K562 (cell line): ENCODE measurements around the gene MAZ. TPM values are rescaled to one million over a fixed set of nuclear protein-coding genes. Genes with fewer than 3 reads are reported as not detected.

Source experiments
- ATAC-seq: fragments of 200-7000 bp; cut with Tn5 transposase; 3 replicates; pipeline ENCODE4 v1.9.1; 2020; ENCODE audit warnings: moderate library complexity
- BruUV-seq: library from RNA; stranded (reverse); fragments of 400-500 nt; replicated peaks from 2 replicates; lab custom pipeline; 2021; lab: Mats Ljungman, UMichigan
- CTCF ChIA-PET: fragments of 300-600 bp; formaldehyde crosslinking; extraction: SDS; loops from one replicate; lab custom pipeline; 2021; ENCODE audit warnings: low intra/inter-chr PET ratio; lab: Yijun Ruan, JAX
- POLR2A ChIA-PET: fragments of 300-600, 350-650 bp; sonication (Branson Sonifier 250); formaldehyde crosslinking; extraction: SDS; loops from one replicate; lab custom pipeline; 2021; ENCODE audit warnings: antibody characterized with exemption, inconsistent platforms; lab: Yijun Ruan, JAX
- DNase-seq, 4 experiments: peaks; one replicate each; pipeline versions ENCODE4 v3.0.0 to v3.0.0-alpha.2; 2011 to 2018; ENCODE audit warnings: low spot score in 3 of 4, mixed read lengths in 3 of 4; ENCODE audit errors: extremely low read depth in 1 of 4
- FAIRE-seq: peaks from 2 replicates; lab custom pipeline; 2011; peaks lifted over from hg19 to GRCh38; lab: Jason Lieb, UNC
- H2AFZ ChIP-seq: 2 replicates; pipeline ENCODE4 v1.6.0; 2011; ENCODE audit warnings: low read depth, low read length, control low read depth, inconsistent platforms
- H3K27ac ChIP-seq: fragments of 200-600 bp; 3 replicates; pipeline ENCODE4 v1.8.0; 2011; ENCODE audit warnings: low read depth, mild to moderate bottlenecking, control low read depth, inconsistent platforms, low read length, moderate library complexity, mixed read lengths; ENCODE audit errors: extremely low read depth
- H3K27me3 ChIP-seq, 2 experiments: fragments of 300-600 bp in 1 of 2; 2 replicates in 1 of 2; 3 replicates in 1 of 2; pipeline versions ENCODE4 v1.6.0 to v1.8.0; 2011; ENCODE audit warnings: inconsistent platforms in 2 of 2, low read length in 2 of 2, mild to moderate bottlenecking in 1 of 2, mixed read lengths in 1 of 2, moderate library complexity in 1 of 2; ENCODE audit not compliant: control insufficient read depth in 2 of 2, insufficient read depth in 2 of 2
- H3K36me3 ChIP-seq: fragments of 300-600 bp; 3 replicates; pipeline ENCODE4 v1.8.0; 2011; ENCODE audit warnings: mild to moderate bottlenecking, low read length, inconsistent platforms; ENCODE audit not compliant: control insufficient read depth, insufficient read depth
- H3K4me1 ChIP-seq, 2 experiments: fragments of 200-600 bp in 1 of 2; replicated peaks in 1 of 2; 2 replicates in 1 of 2; 3 replicates in 1 of 2; pipeline versions ENCODE4 v1.5.1 to v1.8.0; 2011; ENCODE audit warnings: inconsistent platforms in 2 of 2, low read length in 2 of 2, mild to moderate bottlenecking in 1 of 2, mixed read lengths in 1 of 2, moderate library complexity in 1 of 2; ENCODE audit not compliant: control insufficient read depth in 2 of 2, insufficient read depth in 2 of 2
- H3K4me2 ChIP-seq: 2 replicates; pipeline ENCODE4 v1.6.1; 2011; ENCODE audit warnings: low read length, control low read depth, inconsistent platforms, mixed read lengths; ENCODE audit not compliant: insufficient read depth
- H3K4me3 ChIP-seq: fragments of 200-600 bp; sonication (generic), shearing (Covaris generic); 2 replicates; pipeline ENCODE4 v1.5.1; 2016; ENCODE audit warnings: control low read depth, inconsistent platforms
- H3K79me2 ChIP-seq: fragments of 200-600 bp; 3 replicates; pipeline ENCODE4 v1.8.0; 2011; ENCODE audit warnings: low read length, inconsistent platforms; ENCODE audit not compliant: control insufficient read depth, insufficient read depth
- H3K9ac ChIP-seq, 2 experiments: 2 replicates each; pipeline versions ENCODE4 v1.6.0 to v1.6.1; 2011; ENCODE audit warnings: low read depth in 2 of 2, low read length in 2 of 2, control low read depth in 1 of 2, inconsistent platforms in 1 of 2, mild to moderate bottlenecking in 1 of 2, mixed read lengths in 1 of 2; ENCODE audit not compliant: insufficient read depth in 1 of 2
- H3K9me1 ChIP-seq: one replicate; pipeline ENCODE4 v1.6.0; 2011; ENCODE audit warnings: inconsistent platforms, mild to moderate bottlenecking, low read length, moderate library complexity; ENCODE audit not compliant: control insufficient read depth, insufficient read depth
- H3K9me3 ChIP-seq: replicated peaks from 2 replicates; pipeline ENCODE4 v1.5.1; 2011; ENCODE audit warnings: low read depth, low read length, inconsistent platforms; ENCODE audit not compliant: control insufficient read depth, insufficient read depth
- H4K20me1 ChIP-seq: replicated peaks from 2 replicates; pipeline ENCODE4 v1.6.1; 2011; ENCODE audit warnings: low read length, inconsistent platforms, mixed read lengths; ENCODE audit not compliant: control insufficient read depth, insufficient read depth
- BRD4 ChIP-seq: fragments of 200-600 bp; sonication (generic); IDR thresholded peaks from 2 replicates; pipeline ENCODE4 v1.6.1; 2017; ENCODE audit warnings: inconsistent platforms
- HEY1 ChIP-seq: fragments of 250-450 bp; sonication (Bioruptor Pico); IDR thresholded peaks from 2 replicates; pipeline ENCODE4 v1.5.0; 2020; ENCODE audit warnings: mild to moderate bottlenecking, moderate library complexity, borderline replicate concordance
- MED1 ChIP-seq: sonication (generic); formaldehyde crosslinking; IDR thresholded peaks from 2 replicates; pipeline ENCODE4 v1.8.1; 2023; ENCODE audit warnings: missing genetic modification reagents, borderline replicate concordance
- RBFOX2 ChIP-seq: fragments of 200-400 bp; formaldehyde crosslinking; IDR thresholded peaks from 2 replicates; pipeline ENCODE4 v1.6.1; 2017; ENCODE audit warnings: low read depth, mild to moderate bottlenecking, low read length, moderate library complexity
- ZBTB7A ChIP-seq: IDR thresholded peaks from 2 replicates; pipeline ENCODE4 v1.6.1; 2011; ENCODE audit warnings: low read depth, mild to moderate bottlenecking, low read length, moderate library complexity, borderline replicate concordance; ENCODE audit not compliant: control insufficient read depth
- ZNF436 ChIP-seq: fragments of 250-450, 450-650 bp; sonication (Bioruptor Pico); formaldehyde crosslinking; IDR thresholded peaks from 2 replicates; pipeline ENCODE4 v1.7.0; 2020; ENCODE audit warnings: mild to moderate bottlenecking
- WGBS: fragments of 100-300 bp; shearing (Covaris generic); methylation state at CpG from one replicate; pipeline ENCODE4 v1.1.6; 2016; ENCODE audit warnings: low coverage, mixed read lengths; ENCODE audit not compliant: insufficient coverage; ENCODE audit errors: missing lambda C conversion rate; 5-methylcytosine and 5-hydroxymethylcytosine counted together
- in situ Hi-C: fragments of 300-500 bp; cut with MboI; formaldehyde crosslinking; loops from 4 replicates; pipeline ENCODE4 v1.15.0; 2018; ENCODE audit warnings: inconsistent platforms, mixed read lengths
- intact Hi-C: fragments of 100-400 bp; cut with micrococcal nuclease; formaldehyde crosslinking; loops from 2 replicates; pipeline ENCODE4 v1.14.2; 2022
- polyA plus RNA-seq, 8 experiments: library from polyadenylated mRNA; depleted of rRNA in 4 of 8; stranded (reverse) in 5 of 8; unstranded in 3 of 8; fragments of >200 nt; fragmentation: Nextera tagmentation in 2 of 8; fragmentation: Illumina TruSeq in 1 of 8; extraction: Ambion mirVana in 2 of 8; extraction: Trizol in 1 of 8; gene quantifications; 2 replicates each; pipeline versions ENCODE4 v1.2.1 to v1.2.3, GENCODE V29; 2011 to 2014; ENCODE audit warnings: inconsistent platforms in 1 of 8, missing spikeins in 1 of 8
- total RNA-seq, 7 experiments: library from RNA; depleted of rRNA in 6 of 7; stranded (reverse); fragments of >200 nt in 6 of 7; fragmentation: Illumina TruSeq in 2 of 7; extraction: Trizol in 2 of 7; gene quantifications; 2 replicates each; pipeline versions ENCODE4 v1.2.1 to v1.2.3, GENCODE V29; 2011 to 2021; ENCODE audit warnings: low replicate concordance in 1 of 7

Gene MAZ
- total and polyA plus RNA-seq, 9 of the 15 experiments (the other 6 are each of a cell fraction or from before 2014, with no cell fraction given) = 45.4 to 532 (median 250) TPM

DNA sequence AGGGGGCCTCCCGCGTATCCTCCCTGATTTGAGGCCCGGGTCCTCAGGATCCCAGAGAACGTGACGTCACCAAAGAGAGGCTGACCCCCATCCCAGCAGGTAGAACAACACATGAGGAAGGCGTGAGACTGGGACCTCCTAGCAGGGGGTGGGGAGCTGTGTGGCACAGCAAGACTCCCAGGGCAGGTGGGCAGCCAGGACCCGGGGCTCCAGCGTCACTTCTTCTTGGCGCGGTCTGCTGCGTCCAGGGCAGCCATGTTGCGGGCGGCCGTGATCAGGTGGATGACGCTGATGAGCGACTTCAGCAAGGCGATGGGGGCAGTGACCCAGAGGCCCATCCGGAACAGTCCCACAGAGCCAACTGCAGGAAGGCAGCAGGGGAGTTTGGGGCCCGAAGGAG lies 52.6 kb downstream of the MAZ start:
- no peak overlapping the region for H3K4me2 ChIP-seq
- peaks cover 11% of the 10 kb centered on the region; the same call in 2 of the 3 replicates for H3K79me2 ChIP-seq
- WGBS = 90% methylated on average over 10 of the region's 19 CpGs
- no peak overlapping the region for H3K4me3 ChIP-seq
- H3K36me3 ChIP-seq = peaks cover 27% of the 10 kb centered on the region; the same call in 2 of the 3 replicates
- no peak for DNase-seq
- ChIA-PET CTCF (no interaction called here), POLR2A (interaction anchor here (1.1 kb wide), 1 partner anchor 11 kb away, joined by 3 read pairs; no protein-coding TSS in a partner anchor)
- no peak for TF ChIP-seq ZBTB7A
- no peak for TF ChIP-seq HEY1 (CRISPR knock-in tag)
- no peak for TF ChIP-seq MED1 (CRISPR knock-in tag)
- TF ChIP-seq RBFOX2 = peak; percentile 21; the same call in 1 of the 2 replicates
- TF ChIP-seq ZNF436 (CRISPR knock-in tag) = no peak
- TF ChIP-seq BRD4 = no peak
- in situ Hi-C loops (no loop called here), intact Hi-C loops (no loop called here)
- H4K20me1 ChIP-seq = no peaks in the 10 kb centered on the region
- H3K4me1 ChIP-seq = peaks cover 4 to 27% of the 10 kb centered on the region in 2 experiments; a peak in 3 of 5 replicates
- FAIRE-seq = no peak
- no peak for ATAC-seq
- no peaks in the 10 kb centered on the region for H3K27me3 ChIP-seq
- no peaks in the 10 kb centered on the region for H3K9me3 ChIP-seq
- no peak overlapping the region for H2AFZ ChIP-seq
- no TSS peak for BruUV-seq
- H3K9me1 ChIP-seq = no peaks in the 10 kb centered on the region
- no peak overlapping the region for H3K9ac ChIP-seq
- no peak overlapping the region for H3K27ac ChIP-seq
